Effector memory CD4-positive, alpha-beta T cell (primary cell): ENCODE data around the gene JAM2.

ENCODE experiments used
- DNase-seq, 3 donors: peaks; one replicate each; pipeline ENCODE4 v3.0.0-alpha.2; 2020
- H3K27ac ChIP-seq: 2 replicates; pipeline ENCODE4 v1.7.0; 2013; ENCODE audit warnings: mild to moderate bottlenecking, low read length, moderate library complexity; ENCODE audit not compliant: insufficient read depth, poor library complexity, severe bottlenecking
- H3K27me3 ChIP-seq: replicated peaks from 2 replicates; pipeline ENCODE4 v1.7.0; 2013; ENCODE audit warnings: mild to moderate bottlenecking, low read length; ENCODE audit not compliant: insufficient read depth, control insufficient read depth, poor library complexity, severe bottlenecking
- H3K36me3 ChIP-seq: 2 replicates; pipeline ENCODE4 v1.7.0; 2013; ENCODE audit warnings: mild to moderate bottlenecking, low read length, moderate library complexity; ENCODE audit not compliant: control insufficient read depth, insufficient read depth
- H3K4me1 ChIP-seq: 2 replicates; pipeline ENCODE4 v1.7.0; 2013; ENCODE audit warnings: low read length, mild to moderate bottlenecking; ENCODE audit not compliant: control insufficient read depth, insufficient read depth, poor library complexity, severe bottlenecking
- H3K4me3 ChIP-seq: 2 replicates; pipeline ENCODE4 v1.7.0; 2013; ENCODE audit warnings: low read length, low read depth, mild to moderate bottlenecking; ENCODE audit not compliant: insufficient read depth, poor library complexity, severe bottlenecking
- H3K9me3 ChIP-seq: 2 replicates; pipeline ENCODE4 v1.7.0; 2013; ENCODE audit warnings: mild to moderate bottlenecking, low read length, moderate library complexity; ENCODE audit not compliant: control insufficient read depth

JAM2 gene

GRCh38 chr21:25643486-25643885, 4.4 kb downstream of the JAM2 start:
- no peak for DNase-seq

GRCh38 chr21:25646474-25646873, 7.4 kb downstream of the JAM2 start:
- no peaks in the 10 kb centered on the region for H3K27me3 ChIP-seq
- DNase-seq = no peak
- H3K9me3 ChIP-seq = no peaks in the 10 kb centered on the region
- no peaks in the 10 kb centered on the region for H3K36me3 ChIP-seq
- H3K4me1 ChIP-seq = no peaks in the 10 kb centered on the region
- H3K4me3 ChIP-seq = no peak overlapping the region
- no peak overlapping the region for H3K27ac ChIP-seq

More at GRCh38 chr21:25643486-25643885, 4.4 kb downstream of the JAM2 start:
- no peak overlapping the region for H3K4me3 ChIP-seq
- peaks cover 3% of the 10 kb centered on the region for H3K27me3 ChIP-seq
- H3K4me1 ChIP-seq = peaks cover 4% of the 10 kb centered on the region
- no peaks in the 10 kb centered on the region for H3K9me3 ChIP-seq
- no peaks in the 10 kb centered on the region for H3K36me3 ChIP-seq
- no peak overlapping the region for H3K27ac ChIP-seq

- Histone ChIP-seq H3K4me3 (no peak overlapping the region), H3K9me3 (no peaks in the 10 kb centered on the region), H3K36me3 (no peaks in the 10 kb centered on the region), H3K27me3 (no peaks in the 10 kb centered on the region), H3K27ac (no peak overlapping the region), H3K4me1 (no peaks in the 10 kb centered on the region)
- DNase-seq = no peak
Measured at GRCh38 chr21:25647647-25648046, 8.6 kb downstream of the JAM2 start.

- Histone ChIP-seq H3K4me3 (no peak overlapping the region), H3K27ac (no peak overlapping the region), H3K9me3 (no peaks in the 10 kb centered on the region), H3K27me3 (no peaks in the 10 kb centered on the region), H3K4me1 (no peaks in the 10 kb centered on the region), H3K36me3 (no peaks in the 10 kb centered on the region)
- DNase-seq = no peak
Measured at GRCh38 chr21:25649146-25649545, 10.1 kb downstream of the JAM2 start.

- H3K4me1 ChIP-seq = no peaks in the 10 kb centered on the region
- no peak overlapping the region for H3K27ac ChIP-seq
- no peaks in the 10 kb centered on the region for H3K36me3 ChIP-seq
- no peak for DNase-seq
- H3K9me3 ChIP-seq = no peaks in the 10 kb centered on the region
- H3K27me3 ChIP-seq = no peaks in the 10 kb centered on the region
- no peak overlapping the region for H3K4me3 ChIP-seq
Measured at GRCh38 chr21:25656412-25656811, 17.4 kb downstream of the JAM2 start.

- DNase-seq = no peak
- H3K27me3 ChIP-seq = no peaks in the 10 kb centered on the region
- no peaks in the 10 kb centered on the region for H3K9me3 ChIP-seq
- no peak overlapping the region for H3K27ac ChIP-seq
- no peaks in the 10 kb centered on the region for H3K36me3 ChIP-seq
- no peaks in the 10 kb centered on the region for H3K4me1 ChIP-seq
- no peak overlapping the region for H3K4me3 ChIP-seq
Measured at GRCh38 chr21:25657140-25657539, 18.1 kb downstream of the JAM2 start.

- no peak overlapping the region for H3K27ac ChIP-seq
- H3K36me3 ChIP-seq = no peaks in the 10 kb centered on the region
- DNase-seq = no peak
- no peak overlapping the region for H3K4me3 ChIP-seq
- H3K9me3 ChIP-seq = no peaks in the 10 kb centered on the region
- no peaks in the 10 kb centered on the region for H3K4me1 ChIP-seq
- no peaks in the 10 kb centered on the region for H3K27me3 ChIP-seq
Measured at GRCh38 chr21:25658427-25659035, 19.5 kb downstream of the JAM2 start.

GRCh38 chr21:25660233-25660632, 21.2 kb downstream of the JAM2 start:
- Histone ChIP-seq H3K27me3 (no peaks in the 10 kb centered on the region), H3K4me3 (no peak overlapping the region), H3K36me3 (no peaks in the 10 kb centered on the region), H3K9me3 (no peaks in the 10 kb centered on the region), H3K27ac (no peak overlapping the region), H3K4me1 (no peaks in the 10 kb centered on the region)
- no peak for DNase-seq

GRCh38 chr21:25664491-25664931, 25.5 kb downstream of the JAM2 start:
- no peak overlapping the region for H3K27ac ChIP-seq
- H3K9me3 ChIP-seq = no peaks in the 10 kb centered on the region
- H3K27me3 ChIP-seq = no peaks in the 10 kb centered on the region
- no peaks in the 10 kb centered on the region for H3K4me1 ChIP-seq
- no peak overlapping the region for H3K4me3 ChIP-seq
- H3K36me3 ChIP-seq = no peaks in the 10 kb centered on the region
- no peak for DNase-seq

GRCh38 chr21:25670726-25671125, 31.7 kb downstream of the JAM2 start:
- no peak overlapping the region for H3K4me3 ChIP-seq
- DNase-seq = no peak
- H3K9me3 ChIP-seq = no peaks in the 10 kb centered on the region
- no peaks in the 10 kb centered on the region for H3K36me3 ChIP-seq
- no peak overlapping the region for H3K27ac ChIP-seq
- H3K4me1 ChIP-seq = no peaks in the 10 kb centered on the region
- H3K27me3 ChIP-seq = no peaks in the 10 kb centered on the region
